Neutrophil (primary cell): ENCODE results near the gene PRKX.
"Not testable (repeated sequence)": the region's sequence is repeated elsewhere in the genome, so short reads cannot be mapped to it uniquely, and the experiment has no call there.

Experiments used
- H3K27ac ChIP-seq: fragments of 200-600 bp; sonication (generic); 2 replicates; pipeline ENCODE4 v1.5.1; 2016; ENCODE audit warnings: mild to moderate bottlenecking, moderate library complexity
- H3K27me3 ChIP-seq: fragments of 200-600 bp; sonication (generic); 2 replicates; pipeline ENCODE4 v1.6.0; 2016; ENCODE audit warnings: mild to moderate bottlenecking
- H3K36me3 ChIP-seq: fragments of 200-600 bp; sonication (generic); 2 replicates; pipeline ENCODE4 v1.5.1; 2017
- H3K4me1 ChIP-seq, 2 experiments: fragments of 200-600 bp in 1 of 2; sonication (generic) in 1 of 2; 1 replicate in 1 of 2; 2 replicates in 1 of 2; pipeline versions ENCODE4 v1.5.1 to v1.6.1; 2013 to 2016; ENCODE audit warnings: low read depth in 1 of 2, low read length in 1 of 2, mild to moderate bottlenecking in 1 of 2, moderate library complexity in 1 of 2; ENCODE audit not compliant: control insufficient read depth in 1 of 2, insufficient read depth in 1 of 2
- H3K4me3 ChIP-seq, 2 experiments: fragments of 200-600 bp in 1 of 2; sonication (generic) in 1 of 2; 1 replicate in 1 of 2; 2 replicates in 1 of 2; pipeline ENCODE4 v1.5.1; 2013 to 2016; ENCODE audit warnings: low read depth in 1 of 2, low read length in 1 of 2, mild to moderate bottlenecking in 1 of 2, moderate library complexity in 1 of 2
- H3K9me3 ChIP-seq: fragments of 200-600 bp; sonication (generic); 2 replicates; pipeline ENCODE4 v1.5.1; 2016
- TF ChIP-seq, protein P1 (sequence below): fragments of 200-600 bp; sonication (generic); IDR thresholded peaks from 2 replicates; pipeline ENCODE4 v1.5.1; 2016; ENCODE audit warnings: antibody characterized with exemption

PRKX gene

DNA sequence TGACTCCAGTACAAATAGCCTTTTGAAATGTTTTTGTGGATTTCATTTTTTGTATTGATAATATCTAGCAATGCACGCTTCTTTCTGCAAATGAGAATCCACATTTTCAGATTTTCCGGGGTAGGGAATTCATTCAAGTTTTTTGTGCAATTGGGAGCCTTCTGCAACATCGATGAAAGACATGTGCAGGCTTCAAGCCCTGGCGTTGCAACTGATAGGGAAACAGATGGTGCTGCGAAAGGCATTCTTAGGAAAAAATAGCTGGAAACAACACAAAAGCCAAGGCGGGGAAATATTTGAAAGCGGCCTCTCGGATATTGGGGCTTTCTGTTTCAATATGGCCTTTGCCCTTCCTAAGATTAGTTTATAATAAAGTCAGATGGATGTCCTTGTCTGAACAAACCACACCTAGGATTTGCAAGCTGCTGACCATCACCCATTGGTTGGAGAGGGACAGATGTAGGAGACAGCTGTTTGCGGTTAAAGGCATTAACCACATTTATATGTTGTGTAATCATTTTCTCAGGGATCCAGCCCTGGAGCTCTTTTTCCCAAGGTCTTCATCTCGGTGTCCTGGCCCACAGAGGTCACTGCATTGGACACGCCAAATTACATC, 136.5 kb downstream of the PRKX start:
- no peak overlapping the region for H3K27ac ChIP-seq
- no peaks in the 10 kb centered on the region for H3K27me3 ChIP-seq
- H3K9me3 ChIP-seq, result no peaks in the 10 kb centered on the region
- no peaks in the 10 kb centered on the region for H3K36me3 ChIP-seq
- TF ChIP-seq, protein P1, sequence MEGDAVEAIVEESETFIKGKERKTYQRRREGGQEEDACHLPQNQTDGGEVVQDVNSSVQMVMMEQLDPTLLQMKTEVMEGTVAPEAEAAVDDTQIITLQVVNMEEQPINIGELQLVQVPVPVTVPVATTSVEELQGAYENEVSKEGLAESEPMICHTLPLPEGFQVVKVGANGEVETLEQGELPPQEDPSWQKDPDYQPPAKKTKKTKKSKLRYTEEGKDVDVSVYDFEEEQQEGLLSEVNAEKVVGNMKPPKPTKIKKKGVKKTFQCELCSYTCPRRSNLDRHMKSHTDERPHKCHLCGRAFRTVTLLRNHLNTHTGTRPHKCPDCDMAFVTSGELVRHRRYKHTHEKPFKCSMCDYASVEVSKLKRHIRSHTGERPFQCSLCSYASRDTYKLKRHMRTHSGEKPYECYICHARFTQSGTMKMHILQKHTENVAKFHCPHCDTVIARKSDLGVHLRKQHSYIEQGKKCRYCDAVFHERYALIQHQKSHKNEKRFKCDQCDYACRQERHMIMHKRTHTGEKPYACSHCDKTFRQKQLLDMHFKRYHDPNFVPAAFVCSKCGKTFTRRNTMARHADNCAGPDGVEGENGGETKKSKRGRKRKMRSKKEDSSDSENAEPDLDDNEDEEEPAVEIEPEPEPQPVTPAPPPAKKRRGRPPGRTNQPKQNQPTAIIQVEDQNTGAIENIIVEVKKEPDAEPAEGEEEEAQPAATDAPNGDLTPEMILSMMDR, result no peak
- no peak overlapping the region for H3K4me3 ChIP-seq
- no peaks in the 10 kb centered on the region for H3K4me1 ChIP-seq

DNA sequence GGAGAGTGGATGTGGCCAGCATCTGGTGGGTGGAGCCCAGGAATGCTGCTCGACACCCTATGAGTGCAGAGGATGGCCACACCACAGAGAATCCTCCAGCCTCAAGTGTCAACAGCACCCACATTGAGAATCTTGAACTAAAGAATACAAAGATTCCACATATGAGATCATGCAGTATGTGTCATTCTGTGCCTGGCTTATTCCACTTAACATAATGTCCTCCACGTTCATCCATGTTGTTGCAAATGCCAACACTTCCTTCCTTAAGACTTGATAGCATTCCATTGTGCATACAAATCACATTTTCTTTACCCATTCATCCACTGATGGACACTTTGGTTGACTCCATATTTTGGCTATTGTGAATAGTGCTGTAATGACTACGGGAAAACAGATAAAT, 145.8 kb downstream of the PRKX start:
- Histone ChIP-seq H3K4me3 (no peak overlapping the region), H3K4me1 (no peaks in the 10 kb centered on the region), H3K36me3 (no peaks in the 10 kb centered on the region), H3K27me3 (no peaks in the 10 kb centered on the region), H3K27ac (no peak overlapping the region), H3K9me3 (no peaks in the 10 kb centered on the region)
- TF ChIP-seq, protein P1, result no peak

- Histone ChIP-seq H3K27ac (no peak overlapping the region), H3K4me3 (no peak overlapping the region), H3K9me3 (no peaks in the 10 kb centered on the region), H3K36me3 (no peaks in the 10 kb centered on the region), H3K4me1 (no peaks in the 10 kb centered on the region), H3K27me3 (no peaks in the 10 kb centered on the region)
- TF ChIP-seq, protein P1, result no peak
Measured at GRCh38 chrX:3563451-3563850, 150.0 kb downstream of the PRKX start.

GRCh38 chrX:3560010-3560409, 153.4 kb downstream of the PRKX start:
- H3K9me3 ChIP-seq, H3K4me1 ChIP-seq, H3K36me3 ChIP-seq, H3K27me3 ChIP-seq, H3K27ac ChIP-seq, H3K4me3 ChIP-seq: not testable (repeated sequence)
